Sciatic nerve (tissue), 2 donors: ENCODE data around the gene GRB10. TPM values are rescaled to one million over a fixed set of nuclear protein-coding genes. Genes with fewer than 3 reads are reported as not detected.

ENCODE experiments used
- ATAC-seq: fragments of 200-7000 bp; cut with Tn5 transposase; one replicate; pipeline ENCODE4 v1.9.1; 2020; ENCODE audit warnings: mild to moderate bottlenecking, moderate library complexity
- DNase-seq: peaks from one replicate; pipeline ENCODE4 v3.0.0-alpha.2; 2020; ENCODE audit warnings: low spot score
- intact Hi-C: fragments of 100-400 bp; cut with DNase I; formaldehyde crosslinking; loops from one replicate; pipeline ENCODE4 v1.14.2; 2022
- total RNA-seq: library from RNA; stranded (reverse); fragmentation: NEBNext Ultra II Directional; extraction: Animal tissue kit (Norgen Biotek cat#: 25700); gene quantifications from one replicate; pipeline ENCODE4 v1.2.1, GENCODE V29; 2021
- donor health status: DM: no; HTN: no; CAD: no.
- donor health status: DM: no; HTN: no; CAD: no.

Gene GRB10
- total RNA-seq, 1 donor from 2014 or later = 57.1 TPM

- intact Hi-C loops = no loop called here
- DNase-seq = no peak
Observed at GRCh38 chr7:50666124-50666496, 116.6 kb downstream of the GRB10 start.

GRCh38 chr7:50665403-50666123 is 117.1 kb downstream of the GRB10 start:
- intact Hi-C loops = no loop called here
- no peak for DNase-seq
- peak; percentile 36 for ATAC-seq

More at GRCh38 chr7:50666124-50666496, 116.6 kb downstream of the GRB10 start:
- no peak for ATAC-seq

GRCh38 chr7:50664937-50665336 is 117.8 kb downstream of the GRB10 start:
- no peak for DNase-seq
- intact Hi-C loops = no loop called here
- ATAC-seq = no peak

GRCh38 chr7:50664461-50664922 is 118.2 kb downstream of the GRB10 start:
- intact Hi-C loops = no loop called here
- ATAC-seq = no peak

DNA sequence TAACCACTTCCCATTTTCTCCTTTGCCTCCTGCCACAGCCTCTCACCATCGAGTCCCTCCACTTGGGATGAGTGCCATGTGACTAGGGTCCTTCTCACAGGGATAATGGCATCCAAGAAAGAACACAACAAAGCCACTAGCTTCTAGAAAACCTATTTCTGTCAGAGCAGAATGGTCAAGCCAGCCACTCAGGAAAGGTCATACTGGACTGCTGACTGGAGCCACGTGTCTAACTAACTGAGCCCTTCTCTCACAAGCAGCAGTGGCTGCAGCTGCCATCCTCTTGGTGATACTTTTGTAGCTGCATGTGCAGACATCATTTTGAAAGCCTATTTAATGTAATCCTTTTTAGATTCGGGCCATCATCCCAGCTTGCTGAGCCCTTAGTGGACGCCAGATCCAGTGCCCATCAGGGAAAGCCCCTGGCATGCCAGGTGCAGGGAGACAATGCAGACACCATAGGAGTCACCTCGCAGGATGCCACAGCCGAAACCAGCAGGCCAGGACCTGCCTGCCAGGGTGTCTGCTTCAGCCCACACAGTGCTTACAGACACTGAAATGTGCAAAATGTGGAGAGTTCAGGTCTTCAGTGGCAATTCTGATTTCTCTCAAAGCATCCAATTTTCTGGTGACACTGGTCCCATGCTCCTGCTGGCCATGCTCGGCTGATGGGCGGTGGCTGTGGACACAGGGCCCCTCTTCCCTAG is 119.1 kb downstream of the GRB10 start:
- ATAC-seq (no peak), DNase-seq (no peak)
- intact Hi-C loops = no loop called here

More at GRCh38 chr7:50664461-50664922, 118.2 kb downstream of the GRB10 start:
- no peak for DNase-seq

GRCh38 chr7:50662996-50663395 is 119.7 kb downstream of the GRB10 start:
- intact Hi-C loops = no loop called here
- no peak for ATAC-seq
- DNase-seq = no peak

- ATAC-seq = no peak
- intact Hi-C loops = no loop called here
Observed at GRCh38 chr7:50662041-50662694, 120.5 kb downstream of the GRB10 start.

GRCh38 chr7:50661345-50662040 is 121.2 kb downstream of the GRB10 start:
- intact Hi-C loops = no loop called here
- ATAC-seq (no peak), DNase-seq (no peak)

More at GRCh38 chr7:50662041-50662694, 120.5 kb downstream of the GRB10 start:
- DNase-seq = no peak

GRCh38 chr7:50660830-50661175 is 121.9 kb downstream of the GRB10 start:
- ATAC-seq = no peak
- no peak for DNase-seq
- intact Hi-C loops = no loop called here

GRCh38 chr7:50660040-50660829 is 122.5 kb downstream of the GRB10 start:
- intact Hi-C loops = no loop called here
- no peak for ATAC-seq
- no peak for DNase-seq

DNA sequence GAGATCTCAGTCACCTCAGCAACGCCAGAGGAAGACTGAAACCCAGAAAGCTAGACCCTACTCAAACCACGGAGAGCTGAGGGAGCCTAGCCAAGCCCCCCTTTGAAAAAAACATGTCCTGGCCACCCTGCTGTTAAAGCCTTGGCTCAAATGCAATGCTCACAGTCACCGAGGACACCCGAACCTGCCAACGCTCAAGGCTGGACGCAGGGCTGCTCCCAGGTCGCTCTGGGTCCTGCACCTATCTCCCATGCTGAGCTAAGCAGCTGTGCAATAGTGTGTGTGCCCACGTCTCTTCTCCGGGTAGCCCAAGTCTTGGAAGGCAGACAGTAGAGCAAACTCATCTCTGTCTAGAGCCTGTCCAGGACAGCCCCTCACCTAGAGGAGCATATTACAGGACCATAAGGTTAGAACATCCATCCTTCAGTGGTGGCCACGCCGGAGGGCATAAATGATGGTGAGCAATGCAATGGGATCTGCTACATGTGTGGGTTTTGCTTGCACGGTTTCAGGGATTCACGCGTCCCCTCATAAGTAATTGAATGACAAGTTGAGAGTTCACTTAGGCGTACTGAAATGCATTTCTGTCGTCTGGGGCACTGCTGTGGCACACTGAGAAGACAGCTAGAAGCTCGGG is 123.2 kb downstream of the GRB10 start:
- DNase-seq = no peak
- ATAC-seq = no peak
- intact Hi-C loops = no loop called here

DNA sequence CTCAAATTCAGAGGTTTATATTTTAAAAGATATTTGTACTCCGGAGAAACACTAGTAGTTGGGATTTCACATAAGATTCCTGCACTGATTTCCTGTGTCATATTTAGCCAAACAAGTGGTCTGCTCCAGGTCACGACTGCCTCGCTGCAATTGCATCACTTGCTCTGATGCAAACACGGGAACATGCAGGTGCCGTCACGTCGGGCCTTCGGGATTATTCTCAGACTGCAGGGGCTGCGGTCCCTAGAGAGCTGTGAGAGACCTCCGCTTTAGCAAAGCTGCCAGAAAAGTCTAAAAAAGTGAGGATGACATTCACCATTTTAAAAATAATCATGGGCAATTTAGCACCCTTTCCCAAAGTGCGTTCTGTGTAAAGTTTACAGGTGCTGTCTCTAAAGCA is 124.0 kb downstream of the GRB10 start:
- ATAC-seq (no peak), DNase-seq (no peak)
- intact Hi-C loops = no loop called here

GRCh38 chr7:50657912-50658311 is 124.8 kb downstream of the GRB10 start:
- DNase-seq = no peak
- intact Hi-C loops = no loop called here
- no peak for ATAC-seq

DNA sequence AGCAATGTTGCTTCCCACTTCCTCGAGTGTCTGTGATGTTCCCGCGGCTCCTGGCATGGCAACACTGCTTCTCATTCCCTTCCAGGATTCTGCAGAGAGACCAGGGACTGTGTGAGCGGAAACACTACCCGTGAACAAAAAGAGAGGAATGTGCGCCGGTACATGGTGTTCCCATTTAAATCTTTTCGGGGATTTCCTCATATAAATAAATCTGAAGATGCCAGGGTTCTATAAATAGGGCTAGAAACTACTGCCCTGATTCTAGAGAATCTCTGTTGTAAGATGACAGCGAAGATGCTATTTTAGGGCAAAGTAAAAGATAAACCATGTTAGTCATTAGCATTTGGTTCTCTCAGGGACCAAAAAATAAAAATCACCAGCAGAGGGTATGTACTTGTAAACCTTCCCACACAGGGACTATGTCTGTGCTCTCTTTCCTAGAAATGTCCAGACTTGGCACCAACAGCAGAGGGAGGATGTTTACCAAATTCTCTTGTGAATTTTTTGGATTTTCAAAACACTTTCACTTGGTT is 125.3 kb downstream of the GRB10 start:
- no peak for DNase-seq
- intact Hi-C loops = no loop called here
- peak; percentile 81 for ATAC-seq

GRCh38 chr7:50656141-50656895 is 126.4 kb downstream of the GRB10 start:
- ATAC-seq = no peak
- intact Hi-C loops = no loop called here
- no peak for DNase-seq

- no peak for ATAC-seq
Observed at GRCh38 chr7:50655490-50655889, 127.2 kb downstream of the GRB10 start.

GRCh38 chr7:50655020-50655419 is 127.7 kb downstream of the GRB10 start:
- intact Hi-C loops = no loop called here
- ATAC-seq (no peak), DNase-seq (no peak)

More at GRCh38 chr7:50655490-50655889, 127.2 kb downstream of the GRB10 start:
- intact Hi-C loops = no loop called here
- DNase-seq = no peak
